ENCODE data around the gene UGT1A6.

UGT1A6 gene

GRCh38 chr2:233772153-233772552 is 79.5 kb downstream of the UGT1A6 start:
- DNase-seq, result no peak

- DNase-seq, result no peak
These were observed 79.9 kb downstream of the UGT1A6 start for GRCh38 chr2:233772583-233772982.

- no peak for DNase-seq
These were observed 81.2 kb downstream of the UGT1A6 start for GRCh38 chr2:233773854-233774253.

DNA sequence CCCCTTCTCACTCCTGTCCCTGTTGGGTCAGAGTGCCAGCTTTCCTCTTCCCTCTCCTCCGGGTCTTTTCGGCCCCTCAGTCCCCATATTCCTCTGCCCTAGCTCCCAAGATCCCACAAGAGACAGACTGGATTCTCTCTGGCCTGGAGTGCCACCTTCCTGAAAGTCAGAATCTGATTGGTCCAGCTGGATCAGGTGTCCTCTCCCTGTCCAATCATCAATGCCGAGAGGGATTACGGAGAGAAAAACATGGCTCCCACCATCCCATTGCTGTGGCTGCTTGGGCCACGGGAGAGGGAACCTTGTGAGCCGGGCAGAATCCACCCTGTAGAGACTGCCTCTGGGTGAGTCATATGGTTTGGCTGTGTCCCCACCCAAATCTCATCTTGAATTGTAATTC is 82.7 kb downstream of the UGT1A6 start:
- DNase-seq, result no peak

DNA sequence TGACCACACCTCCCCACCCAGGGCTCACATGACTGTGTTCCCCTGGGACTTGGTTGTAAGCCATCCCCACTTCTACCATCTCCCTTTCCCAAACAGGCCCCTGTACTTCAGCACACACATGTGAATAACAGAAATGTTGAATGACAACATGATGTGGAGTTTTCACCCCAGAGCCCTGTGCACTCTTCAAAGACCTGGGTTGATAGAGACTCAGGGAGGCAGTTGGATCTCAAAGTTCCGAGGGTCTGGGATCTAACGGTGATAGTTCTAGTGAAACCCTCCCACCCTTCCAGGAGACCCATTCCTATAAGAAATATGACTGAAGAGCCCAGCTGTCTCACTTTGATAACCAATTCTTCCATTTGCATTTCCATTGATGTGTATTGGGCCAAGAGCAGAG is 85.3 kb downstream of the UGT1A6 start, which contains the start of gene MROH2A:
TSS of gene MROH2A (plus strand) at position 301 of the 400 bp plus-strand sequence. CDS start 1,029 bp downstream, outside the sequence.
- no peak for DNase-seq

DNA sequence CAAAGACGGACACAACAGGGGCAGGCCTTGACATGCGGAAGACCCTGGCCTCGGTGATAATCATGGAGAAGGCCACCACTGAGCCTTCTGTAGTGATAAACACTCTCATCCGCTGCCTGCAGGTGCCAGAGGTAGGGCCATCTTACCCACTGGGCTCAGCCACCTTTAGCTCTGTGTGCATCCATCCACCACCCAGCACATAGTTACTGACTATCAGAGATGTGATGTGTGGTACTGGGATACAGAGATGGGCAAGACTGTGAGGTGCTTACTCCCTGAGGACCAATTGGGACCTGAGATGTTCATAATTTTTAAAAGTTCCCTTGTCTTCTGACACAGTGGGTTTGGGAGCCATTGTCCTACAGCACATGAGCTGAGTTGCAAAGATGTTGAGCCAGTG is 87.0 kb downstream of the UGT1A6 start:
- no peak for DNase-seq

DNA sequence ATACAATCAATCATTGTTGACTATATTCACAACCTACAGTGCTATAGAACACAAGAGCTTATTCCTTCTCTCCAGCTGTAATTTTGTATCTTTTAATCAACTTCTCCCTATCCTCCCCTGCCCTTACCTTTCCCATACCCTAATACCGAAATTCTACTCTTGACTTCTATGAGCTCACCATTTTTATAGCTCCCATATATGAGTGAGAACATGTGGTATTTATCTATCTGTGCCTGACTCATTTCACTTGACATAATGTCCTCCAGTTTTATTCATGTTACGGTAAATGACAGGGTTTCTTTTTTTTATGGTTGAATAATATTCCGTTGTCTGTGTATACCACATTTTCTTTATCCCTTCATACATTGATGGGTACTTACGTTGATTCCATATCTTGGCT is 88.1 kb downstream of the UGT1A6 start:
- no peak for DNase-seq

GRCh38 chr2:233789554-233789953 is 96.9 kb downstream of the UGT1A6 start:
- no peak for DNase-seq

- DNase-seq, result no peak
These were observed 98.6 kb downstream of the UGT1A6 start for GRCh38 chr2:233791151-233791882.

- no peak for DNase-seq
These were observed 99.2 kb downstream of the UGT1A6 start for GRCh38 chr2:233791883-233792329.

- no peak for DNase-seq
These were observed 100.0 kb downstream of the UGT1A6 start for GRCh38 chr2:233792720-233793119.

- DNase-seq, result no peak
These were observed 100.9 kb downstream of the UGT1A6 start for GRCh38 chr2:233793465-233794127.

DNA sequence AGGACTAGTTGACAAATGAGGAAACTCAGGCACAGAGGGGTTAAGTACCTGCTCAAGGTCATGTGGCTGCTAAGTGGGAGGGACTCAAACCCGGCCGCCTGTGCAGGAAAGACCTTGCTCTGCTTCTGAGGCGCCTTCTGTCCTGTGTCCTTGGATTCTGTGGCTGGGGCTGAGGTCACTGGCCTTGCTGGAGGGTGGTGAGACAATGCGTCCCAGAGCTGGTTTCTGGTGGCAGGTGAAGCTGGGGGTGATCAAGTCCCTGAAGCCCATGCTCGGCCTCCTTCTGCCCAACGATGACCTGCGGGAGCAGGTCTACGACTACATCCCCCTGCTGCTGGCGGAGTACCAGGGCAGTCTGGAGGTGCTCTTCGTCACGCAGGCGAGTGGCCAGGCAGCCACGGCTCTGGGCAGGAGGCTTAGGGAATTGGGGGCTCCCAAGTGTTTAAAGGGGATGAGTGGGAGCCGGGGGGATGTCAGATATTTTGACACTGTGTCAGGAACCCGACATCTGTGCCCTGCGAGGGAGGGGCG is 101.5 kb downstream of the UGT1A6 start:
- DNase-seq, result no peak

DNA sequence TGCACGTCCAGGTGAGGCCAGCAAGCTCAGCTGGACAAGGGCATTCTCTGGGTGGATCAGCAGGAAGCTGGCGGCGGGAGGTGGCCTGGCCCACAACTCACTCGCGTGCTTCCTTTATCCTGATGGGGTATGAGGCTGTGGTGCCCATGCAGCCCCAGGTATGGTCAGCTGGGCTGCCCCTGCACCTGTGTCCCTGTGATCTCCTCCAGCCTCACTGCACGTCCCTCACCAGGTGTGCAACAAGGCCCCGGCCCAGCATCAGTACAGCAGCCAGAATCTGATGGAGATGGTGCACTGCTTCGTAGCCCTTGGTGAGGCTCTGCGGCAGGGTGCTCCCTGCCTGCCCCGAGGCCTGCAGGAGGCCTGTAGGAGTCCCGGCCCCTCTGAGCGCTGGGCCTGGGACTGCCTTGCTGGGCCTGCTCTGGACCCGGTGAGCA is 103.1 kb downstream of the UGT1A6 start:
- DNase-seq, result no peak

DNA sequence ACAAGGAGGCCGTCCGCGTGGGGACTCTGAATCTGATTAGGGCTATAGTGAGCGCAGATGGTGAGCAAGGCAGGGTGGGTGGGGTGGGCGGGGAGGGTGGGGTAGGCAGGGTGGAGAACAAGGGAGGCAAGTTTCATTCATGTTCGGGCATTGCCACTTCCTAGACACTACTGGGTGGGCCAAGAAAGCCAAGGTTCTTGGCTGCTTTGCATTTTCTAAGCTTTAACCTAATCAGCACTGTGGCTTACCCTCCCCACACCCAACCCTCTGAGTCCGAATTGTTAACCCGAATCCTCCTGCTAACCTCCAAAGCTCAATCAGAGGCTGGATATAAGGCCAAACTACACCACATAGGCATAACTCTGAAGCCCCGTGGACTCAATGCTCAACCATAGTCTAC is 103.6 kb downstream of the UGT1A6 start:
- no peak for DNase-seq

DNA sequence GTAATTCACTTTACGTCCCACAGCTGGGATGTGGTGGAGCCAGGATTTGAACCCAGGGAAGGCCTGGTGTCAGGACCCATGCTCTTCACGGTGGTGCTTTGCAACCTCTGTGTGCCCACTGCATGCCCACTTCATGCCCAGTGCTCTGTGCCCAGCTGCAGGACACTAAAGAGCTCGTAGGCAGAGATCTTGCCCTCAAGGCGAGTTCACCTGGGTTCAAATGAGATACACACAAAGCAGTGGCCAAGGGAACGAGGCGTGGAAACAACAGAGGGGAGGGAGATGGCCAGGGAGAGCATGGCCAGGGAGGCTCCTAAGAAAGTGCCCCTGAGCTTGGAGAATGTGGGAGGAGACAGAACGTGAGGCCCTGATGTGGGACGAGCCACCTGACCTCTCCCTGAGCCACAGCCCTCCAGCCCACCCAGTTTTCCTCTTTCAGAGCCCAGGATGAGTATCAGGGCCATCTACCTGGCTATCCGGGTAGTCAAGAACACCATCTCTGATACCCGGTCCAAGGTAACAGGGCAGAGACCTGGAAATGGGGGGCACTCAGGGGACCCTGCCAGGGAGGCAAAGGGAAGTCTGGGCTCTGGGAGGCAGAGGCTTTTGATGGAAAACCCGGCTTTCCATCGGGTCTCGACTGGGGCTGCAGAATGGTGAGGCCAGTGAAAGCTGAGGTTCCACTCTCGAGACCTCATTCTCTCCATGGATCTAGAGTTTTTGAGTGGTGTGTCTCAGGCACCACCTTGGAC is 105.8 kb downstream of the UGT1A6 start:
- no peak for DNase-seq

DNA sequence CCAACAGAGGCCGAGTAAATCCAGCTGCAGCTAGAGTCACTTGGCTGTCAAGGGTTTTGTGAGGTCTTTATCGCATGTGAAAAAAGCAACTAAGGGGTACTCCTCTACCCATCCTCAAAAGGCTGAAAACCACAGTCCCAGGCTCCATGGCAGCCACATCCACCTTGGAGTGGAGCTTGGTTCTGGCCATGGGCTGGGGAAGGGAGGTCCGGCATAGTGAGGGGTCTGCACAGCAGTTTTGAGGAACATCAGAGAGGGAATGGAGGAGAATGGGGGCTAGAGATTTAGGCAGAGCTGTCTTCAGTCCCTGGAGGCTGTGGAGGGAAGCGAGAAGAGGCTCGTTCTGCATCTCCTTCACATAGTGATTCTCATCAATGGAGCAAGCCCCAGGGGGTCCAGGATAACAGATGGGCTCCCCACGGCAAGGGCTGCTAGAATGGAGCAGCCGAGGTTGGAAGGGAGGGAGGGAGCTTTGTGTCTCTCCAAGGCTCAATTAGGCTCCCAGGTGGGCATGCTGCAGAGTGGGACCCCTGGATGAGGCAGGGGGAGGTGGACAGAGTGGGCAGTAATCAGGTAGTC is 106.5 kb downstream of the UGT1A6 start:
- peak; percentile 10 for DNase-seq

DNA sequence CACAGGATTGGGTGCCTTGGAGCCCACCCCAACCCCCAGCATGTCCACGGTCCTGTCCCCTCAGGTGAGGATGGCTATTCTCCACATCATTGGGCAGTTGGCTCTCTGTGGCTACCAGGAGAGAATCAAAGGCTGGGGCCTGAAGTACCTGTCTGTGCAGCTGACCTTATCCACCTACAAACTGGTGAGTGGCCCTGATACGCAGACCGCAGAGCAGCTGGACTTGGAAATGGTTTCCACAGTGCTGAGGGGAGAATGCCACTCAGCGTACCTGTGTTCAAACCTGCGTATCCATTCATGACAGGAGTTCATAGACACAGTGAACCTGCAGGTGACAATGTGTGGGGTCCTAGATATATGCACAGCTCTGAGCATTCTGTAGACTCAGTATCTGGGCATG is 107.0 kb downstream of the UGT1A6 start:
- DNase-seq, result no peak

GRCh38 chr2:233800208-233800607 is 107.5 kb downstream of the UGT1A6 start:
- DNase-seq, result no peak

DNA sequence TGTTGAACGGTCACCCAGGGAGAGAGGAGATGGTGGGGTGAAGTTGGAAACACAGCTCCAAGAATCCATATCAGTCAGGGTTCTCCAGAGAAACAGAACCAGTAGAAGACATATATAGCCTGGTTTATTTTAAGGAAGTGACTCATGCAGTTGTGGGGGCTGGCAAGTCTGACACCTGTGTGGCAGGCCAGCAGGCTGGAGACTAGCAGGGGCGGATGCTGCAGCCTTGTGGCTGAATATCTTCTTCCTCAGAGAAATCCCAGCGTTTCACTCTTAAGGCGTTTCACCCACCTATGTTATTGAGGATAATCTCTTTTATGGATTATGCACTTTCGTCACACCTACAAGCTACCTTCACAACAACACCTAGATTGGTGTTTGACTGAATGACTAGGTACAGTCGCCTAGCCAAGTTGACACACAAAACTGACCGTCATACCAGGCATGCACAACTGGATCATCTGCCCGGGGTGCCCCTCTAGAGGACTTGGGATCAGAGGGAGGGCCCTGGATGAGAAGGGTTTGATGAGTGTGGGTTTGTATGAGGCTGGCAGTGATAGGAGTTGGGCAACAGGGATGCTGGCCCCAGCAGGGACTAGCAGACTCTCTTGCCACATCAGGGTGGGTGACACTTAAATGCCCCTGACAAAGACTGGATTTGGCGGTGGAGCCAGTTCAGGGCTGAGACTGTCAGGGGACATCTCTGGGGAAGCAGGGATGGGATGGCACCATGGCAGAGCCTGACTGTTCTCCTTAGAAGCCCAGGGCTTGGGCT is 108.9 kb downstream of the UGT1A6 start:
- DNase-seq, result no peak

- no peak for DNase-seq
These were observed 109.6 kb downstream of the UGT1A6 start for GRCh38 chr2:233802132-233802815.

All from NCI-H1694 (cell line).